SK-N-SH (cell line): Measurements from ENCODE around the gene GRB10. TPM values are rescaled to one million over a fixed set of nuclear protein-coding genes. Genes with fewer than 3 reads are reported as not detected.

Experiments
- CTCF ChIA-PET: fragments of 300-600, 350-600 bp; formaldehyde crosslinking; extraction: SDS; loops from one replicate; lab custom pipeline; 2021; lab: Yijun Ruan, JAX
- POLR2A ChIA-PET: fragments of 350-600 bp; sonication (Branson Sonifier 250); formaldehyde crosslinking; extraction: SDS; loops from one replicate; lab custom pipeline; 2020; ENCODE audit warnings: antibody characterized with exemption, inconsistent platforms; lab: Yijun Ruan, JAX
- DNase-seq: peaks from one replicate; pipeline ENCODE4 v3.0.0; 2012
- H2AFZ ChIP-seq: fragments of 200-600 bp; sonication (generic); 2 replicates; pipeline ENCODE4 v1.8.1; 2016; ENCODE audit warnings: antibody characterized with exemption, mild to moderate bottlenecking, low read depth
- H3F3A ChIP-seq: fragments of 200-600 bp; sonication (generic); replicated peaks from 2 replicates; pipeline ENCODE3; 2016; ENCODE audit warnings: antibody characterized with exemption, mild to moderate bottlenecking; ENCODE audit not compliant: insufficient read depth
- H3K27ac ChIP-seq, 2 experiments: fragments of 200-500 bp in 1 of 2; fragments of 200-600 bp in 1 of 2; sonication (Bioruptor generic) in 1 of 2; sonication (generic), shearing (Covaris generic) in 1 of 2; 2 replicates each; pipeline versions ENCODE4 v1.5.1 to v1.6.1; 2014 to 2016; ENCODE audit warnings: low read depth in 2 of 2, inconsistent platforms in 1 of 2, low read length in 1 of 2, mild to moderate bottlenecking in 1 of 2, mixed read lengths in 1 of 2
- H3K27me3 ChIP-seq: fragments of 200-600 bp; sonication (generic), shearing (Covaris generic); 2 replicates; pipeline ENCODE4 v1.6.1; 2016; ENCODE audit warnings: mixed run types; ENCODE audit not compliant: insufficient read depth
- H3K36me3 ChIP-seq, 2 experiments: fragments of 200-500 bp in 1 of 2; fragments of 200-600 bp in 1 of 2; sonication (Bioruptor generic) in 1 of 2; sonication (generic) in 1 of 2; replicated peaks in 1 of 2; 2 replicates each; pipeline versions ENCODE3 to v1.5.1; 2014 to 2016; ENCODE audit warnings: low read length in 1 of 2, mild to moderate bottlenecking in 1 of 2; ENCODE audit not compliant: insufficient read depth in 2 of 2, control insufficient read depth in 1 of 2
- H3K4me1 ChIP-seq, 2 experiments: fragments of 200-500 bp in 1 of 2; fragments of 200-600 bp in 1 of 2; sonication (Bioruptor generic) in 1 of 2; sonication (generic), shearing (Covaris generic) in 1 of 2; 2 replicates each; pipeline versions ENCODE4 v1.5.1 to v1.6.1; 2014 to 2016; ENCODE audit warnings: low read depth in 1 of 2, low read length in 1 of 2, mixed run types in 1 of 2; ENCODE audit not compliant: insufficient read depth in 2 of 2, control insufficient read depth in 1 of 2
- H3K4me2 ChIP-seq: fragments of 200-600 bp; sonication (generic), shearing (Covaris generic); 2 replicates; pipeline ENCODE4 v1.6.1; 2017; ENCODE audit warnings: mixed run types
- H3K4me3 ChIP-seq, 2 experiments: fragments of 200-500 bp in 1 of 2; fragments of 200-600 bp in 1 of 2; sonication (Bioruptor generic) in 1 of 2; sonication (generic), shearing (Covaris generic) in 1 of 2; 2 replicates each; pipeline versions ENCODE4 v1.5.1 to v1.8.1; 2014 to 2016; ENCODE audit warnings: low read depth in 2 of 2, inconsistent platforms in 1 of 2, low read length in 1 of 2, mild to moderate bottlenecking in 1 of 2, mixed read lengths in 1 of 2, moderate library complexity in 1 of 2
- H3K79me2 ChIP-seq: fragments of 200-600 bp; sonication (generic); 2 replicates; pipeline ENCODE4 v1.8.1; 2017; ENCODE audit warnings: mild to moderate bottlenecking; ENCODE audit not compliant: insufficient read depth
- H3K9ac ChIP-seq: fragments of 200-600 bp; sonication (generic); 2 replicates; pipeline ENCODE4 v1.6.1; 2017; ENCODE audit warnings: mixed run types
- H3K9me2 ChIP-seq: fragments of 200-600 bp; sonication (generic); 2 replicates; pipeline ENCODE4 v1.6.1; 2017; ENCODE audit warnings: mixed run types
- H3K9me3 ChIP-seq: fragments of 200-600 bp; sonication (generic); 2 replicates; pipeline ENCODE4 v1.6.1; 2017; ENCODE audit warnings: mixed run types, mild to moderate bottlenecking, moderate library complexity
- H4K20me1 ChIP-seq: fragments of 200-600 bp; sonication (generic); 2 replicates; pipeline ENCODE4 v1.6.1; 2017; ENCODE audit warnings: mild to moderate bottlenecking, mixed run types; ENCODE audit not compliant: insufficient read depth
- CHD2 ChIP-seq: fragments of 150-350 bp; IDR thresholded peaks from 2 replicates; pipeline ENCODE4 v1.6.1; 2018; ENCODE audit warnings: low read length; ENCODE audit not compliant: partially characterized antibody
- ELF1 ChIP-seq: IDR thresholded peaks from 2 replicates; pipeline ENCODE4 v1.4.0; 2012
- GABPA ChIP-seq: IDR thresholded peaks from 2 replicates; pipeline ENCODE4 v1.4.0; 2012; ENCODE audit warnings: low read depth, mild to moderate bottlenecking
- GATA2 ChIP-seq: sonication (generic); formaldehyde crosslinking; IDR thresholded peaks from 2 replicates; pipeline ENCODE4 v1.5.0; 2020; ENCODE audit warnings: mild to moderate bottlenecking, missing genetic modification reagents
- IRF3 ChIP-seq: fragments of 150-350 bp; IDR thresholded peaks from 2 replicates; pipeline ENCODE4 v1.6.1; 2016; ENCODE audit warnings: mild to moderate bottlenecking, low read depth, low read length
- NFIC ChIP-seq: IDR thresholded peaks from 2 replicates; pipeline ENCODE4 v1.4.0; 2012; ENCODE audit warnings: borderline replicate concordance
- PBX3 ChIP-seq: IDR thresholded peaks from 2 replicates; pipeline ENCODE4; 2012
- RCOR1 ChIP-seq: fragments of 150-350 bp; IDR thresholded peaks from 2 replicates; pipeline ENCODE4 v1.6.1; 2017; ENCODE audit warnings: antibody characterized with exemption, low read length
- RFX5 ChIP-seq: IDR thresholded peaks from 2 replicates; pipeline ENCODE4 v1.6.1; 2012; ENCODE audit warnings: mild to moderate bottlenecking, improper control_type of control experiment, low read length
- WGBS: methylation state at CpG from one replicate; pipeline ENCODE4 v1.1.6; 2017; ENCODE audit warnings: low lambda C conversion rate; 5-methylcytosine and 5-hydroxymethylcytosine counted together
- polyA plus RNA-seq, 3 experiments: library from polyadenylated mRNA; depleted of rRNA; stranded (reverse); fragments of >200 nt; gene quantifications; 2 replicates each; pipeline ENCODE4 v1.2.3, GENCODE V29; 2012
- TF ChIP-seq, protein P1 (sequence below): IDR thresholded peaks from 2 replicates; pipeline ENCODE4 v1.4.0; 2012; ENCODE audit warnings: low read depth
- TF ChIP-seq, protein P2 (sequence below): fragments of 150-350 bp; IDR thresholded peaks from 2 replicates; pipeline ENCODE4 v1.6.1; 2017; ENCODE audit warnings: antibody characterized with exemption, low read length, low read depth, borderline replicate concordance
- TF ChIP-seq, protein P3 (sequence below): IDR thresholded peaks from 2 replicates; pipeline ENCODE4 v1.4.0; 2012; ENCODE audit warnings: low read depth, borderline replicate concordance

GRB10 gene
- polyA plus RNA-seq, 1 of the 3 experiments (the other 2 are of a cell fraction), result 5.1 TPM

GRCh38 chr7:50731703-50732582 lies 50.8 kb downstream of the GRB10 start:
- ChIA-PET CTCF (interaction anchor here (0.9 to 1.7 kb wide), 2 partner anchors 15 to 23 kb away, joined by 4 read pairs; no protein-coding TSS in a partner anchor), POLR2A (no interaction called here)
- H3K4me2 ChIP-seq, result 0 out of 2 replicates have a peak overlapping the region, but pooled peaks have one; percentile 67

DNA sequence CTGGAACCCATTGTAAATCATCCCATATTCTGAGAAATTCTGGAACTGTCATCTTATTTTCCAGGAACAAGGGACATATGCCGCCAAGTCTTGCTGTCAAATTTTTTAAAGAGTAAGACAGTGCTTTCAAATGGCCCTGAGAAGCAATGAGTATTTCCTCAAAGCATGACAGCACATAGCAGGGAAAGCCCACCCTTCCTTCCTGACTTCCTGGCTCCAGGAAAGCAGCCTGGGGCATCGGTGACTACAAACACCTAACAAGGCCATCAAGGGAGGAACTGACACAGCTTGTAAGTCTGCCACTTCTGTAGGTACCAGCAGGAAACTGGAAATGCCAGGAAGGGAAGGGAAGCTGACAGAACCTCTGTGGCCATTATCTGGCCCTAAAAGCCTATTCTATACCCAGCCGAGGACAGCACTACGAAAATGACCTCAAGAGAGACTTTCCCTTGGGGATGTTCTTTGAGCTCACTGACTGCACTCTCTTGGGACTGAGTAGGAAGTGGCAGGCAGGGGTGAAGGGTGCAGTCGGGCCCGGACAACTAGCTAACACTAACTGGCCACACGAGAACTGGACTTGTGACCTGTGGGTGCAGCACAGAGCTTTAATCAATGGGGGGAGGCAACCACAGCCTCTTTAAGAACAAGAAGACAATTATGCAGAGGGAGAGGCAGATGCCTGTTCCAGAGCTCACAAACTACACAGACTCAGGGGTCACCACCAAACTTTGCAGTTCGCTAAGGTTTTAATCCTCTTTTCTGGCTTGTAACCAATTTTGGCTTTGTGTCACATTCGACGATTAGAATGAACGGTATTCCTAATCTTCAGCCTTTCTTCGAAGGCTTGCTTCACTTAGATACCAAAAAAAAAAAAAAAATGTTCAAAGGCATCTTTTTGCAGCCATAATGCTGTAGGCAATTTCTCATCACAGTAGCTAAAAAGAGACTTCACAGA lies 52.0 kb downstream of the GRB10 start:
- H2AFZ ChIP-seq, result no peak overlapping the region
- peak overlapping the region in 1 of 2 experiments; percentile 61; a peak in 1 of 4 replicates for H3K27ac ChIP-seq
- no peak for TF ChIP-seq RCOR1
- TF ChIP-seq, protein P1, sequence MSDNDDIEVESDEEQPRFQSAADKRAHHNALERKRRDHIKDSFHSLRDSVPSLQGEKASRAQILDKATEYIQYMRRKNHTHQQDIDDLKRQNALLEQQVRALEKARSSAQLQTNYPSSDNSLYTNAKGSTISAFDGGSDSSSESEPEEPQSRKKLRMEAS, result no peak
- no peak for TF ChIP-seq IRF3
- TF ChIP-seq PBX3, result no peak
- TF ChIP-seq, protein P2, sequence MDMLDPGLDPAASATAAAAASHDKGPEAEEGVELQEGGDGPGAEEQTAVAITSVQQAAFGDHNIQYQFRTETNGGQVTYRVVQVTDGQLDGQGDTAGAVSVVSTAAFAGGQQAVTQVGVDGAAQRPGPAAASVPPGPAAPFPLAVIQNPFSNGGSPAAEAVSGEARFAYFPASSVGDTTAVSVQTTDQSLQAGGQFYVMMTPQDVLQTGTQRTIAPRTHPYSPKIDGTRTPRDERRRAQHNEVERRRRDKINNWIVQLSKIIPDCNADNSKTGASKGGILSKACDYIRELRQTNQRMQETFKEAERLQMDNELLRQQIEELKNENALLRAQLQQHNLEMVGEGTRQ, result no peak
- TF ChIP-seq GATA2 (CRISPR knock-in tag), result no peak
- TF ChIP-seq, all 33 proteins: peak for 0
- ChIA-PET CTCF (interaction anchor here (0.9 to 2.3 kb wide), 5 partner anchors 10 to 638 kb away, joined by 3 to 6 read pairs (median 4); no protein-coding TSS in a partner anchor), POLR2A (no interaction called here)
- 39% methylated on average over 12 of the region's 12 CpGs for WGBS
- Histone ChIP-seq H3K9me3 (no peaks in the 10 kb centered on the region), H3K9ac (no peak overlapping the region), H3K4me2 (peak overlapping the region; percentile 67), H3F3A (peaks cover 23% of the 10 kb centered on the region), H3K79me2 (peaks cover 92% of the 10 kb centered on the region), H3K27me3 (no peaks in the 10 kb centered on the region), H3K36me3 (peaks cover 0 to 3% of the 10 kb centered on the region in 2 experiments), H3K4me1 (peaks cover 0 to 34% of the 10 kb centered on the region in 2 experiments; a peak in 2 of 4 replicates), H4K20me1 (peaks cover 87% of the 10 kb centered on the region), H3K9me2 (no peaks in the 10 kb centered on the region), H3K4me3 (no peak overlapping the region)
- no peak for DNase-seq

More at GRCh38 chr7:50731703-50732582, 50.8 kb downstream of the GRB10 start:
- Histone ChIP-seq H3K9me3 (no peaks in the 10 kb centered on the region), H3K27me3 (no peaks in the 10 kb centered on the region), H3K27ac (no peak overlapping the region; a peak in 1 of 4 replicates), H3K4me3 (no peak overlapping the region), H3K36me3 (peaks cover 0 to 3% of the 10 kb centered on the region in 2 experiments), H3K4me1 (peaks cover 0 to 34% of the 10 kb centered on the region in 2 experiments; a peak in 2 of 4 replicates), H2AFZ (no peak overlapping the region), H3K9ac (no peak overlapping the region), H3F3A (peaks cover 23% of the 10 kb centered on the region), H3K79me2 (peaks cover 94% of the 10 kb centered on the region), H4K20me1 (peaks cover 95% of the 10 kb centered on the region), H3K9me2 (no peaks in the 10 kb centered on the region)
- WGBS, result 48% methylated on average over 21 of the region's 21 CpGs
- no peak for TF ChIP-seq RFX5
- no peak for TF ChIP-seq NFIC
- TF ChIP-seq PBX3, result no peak
- TF ChIP-seq GABPA, result no peak
- no peak for TF ChIP-seq ELF1
- TF ChIP-seq, protein P3, sequence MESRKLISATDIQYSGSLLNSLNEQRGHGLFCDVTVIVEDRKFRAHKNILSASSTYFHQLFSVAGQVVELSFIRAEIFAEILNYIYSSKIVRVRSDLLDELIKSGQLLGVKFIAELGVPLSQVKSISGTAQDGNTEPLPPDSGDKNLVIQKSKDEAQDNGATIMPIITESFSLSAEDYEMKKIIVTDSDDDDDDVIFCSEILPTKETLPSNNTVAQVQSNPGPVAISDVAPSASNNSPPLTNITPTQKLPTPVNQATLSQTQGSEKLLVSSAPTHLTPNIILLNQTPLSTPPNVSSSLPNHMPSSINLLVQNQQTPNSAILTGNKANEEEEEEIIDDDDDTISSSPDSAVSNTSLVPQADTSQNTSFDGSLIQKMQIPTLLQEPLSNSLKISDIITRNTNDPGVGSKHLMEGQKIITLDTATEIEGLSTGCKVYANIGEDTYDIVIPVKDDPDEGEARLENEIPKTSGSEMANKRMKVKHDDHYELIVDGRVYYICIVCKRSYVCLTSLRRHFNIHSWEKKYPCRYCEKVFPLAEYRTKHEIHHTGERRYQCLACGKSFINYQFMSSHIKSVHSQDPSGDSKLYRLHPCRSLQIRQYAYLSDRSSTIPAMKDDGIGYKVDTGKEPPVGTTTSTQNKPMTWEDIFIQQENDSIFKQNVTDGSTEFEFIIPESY, result no peak
- TF ChIP-seq CHD2, result no peak
- no peak for DNase-seq
